Neural crest cell (in vitro differentiated cells): ENCODE results near the gene DHDH. TPM values are rescaled to one million over a fixed set of nuclear protein-coding genes. Genes with fewer than 3 reads are reported as not detected.
"Not testable (repeated sequence)": the region's sequence is repeated elsewhere in the genome, so short reads cannot be mapped to it uniquely, and the experiment has no call there.

Experiments used
- DNase-seq: peaks from one replicate; pipeline ENCODE4 v3.0.0; 2021; ENCODE audit warnings: low read depth, mixed read lengths, low spot score
- H3K27ac Mint-ChIP-seq: one replicate; pipeline ENCODE4 v1.8.0; 2021; ENCODE audit warnings: mild to moderate bottlenecking, mixed read lengths; ENCODE audit not compliant: unreplicated experiment
- H3K27me3 Mint-ChIP-seq: 2 replicates; pipeline ENCODE4 v1.8.0; 2021; ENCODE audit warnings: low read depth, mild to moderate bottlenecking, mixed read lengths
- H3K36me3 Mint-ChIP-seq: 2 replicates; pipeline ENCODE4 v1.8.0; 2021; ENCODE audit warnings: low read depth, mild to moderate bottlenecking, mixed read lengths
- H3K4me1 Mint-ChIP-seq: 2 replicates; pipeline ENCODE4 v1.8.0; 2021; ENCODE audit warnings: mixed read lengths
- H3K4me3 Mint-ChIP-seq: one replicate; pipeline ENCODE4 v1.8.0; 2021; ENCODE audit warnings: mild to moderate bottlenecking, mixed read lengths
- H3K9me3 Mint-ChIP-seq: 2 replicates; pipeline ENCODE4 v1.8.0; 2021; ENCODE audit warnings: mixed read lengths
- total RNA-seq: library from RNA; stranded (reverse); gene quantifications from 2 replicates; pipeline ENCODE4 v1.2.1, GENCODE V29; 2021
- TF ChIP-seq, protein P1 (sequence below): fragments of 200-600 bp; sonication (generic); conservative IDR thresholded peaks from 2 replicates; pipeline ENCODE4 v1.5.0; 2021; ENCODE audit warnings: antibody characterized with exemption, mild to moderate bottlenecking

The DHDH gene
- total RNA-seq, 1 donor from 2014 or later = 0.47 TPM

DNA sequence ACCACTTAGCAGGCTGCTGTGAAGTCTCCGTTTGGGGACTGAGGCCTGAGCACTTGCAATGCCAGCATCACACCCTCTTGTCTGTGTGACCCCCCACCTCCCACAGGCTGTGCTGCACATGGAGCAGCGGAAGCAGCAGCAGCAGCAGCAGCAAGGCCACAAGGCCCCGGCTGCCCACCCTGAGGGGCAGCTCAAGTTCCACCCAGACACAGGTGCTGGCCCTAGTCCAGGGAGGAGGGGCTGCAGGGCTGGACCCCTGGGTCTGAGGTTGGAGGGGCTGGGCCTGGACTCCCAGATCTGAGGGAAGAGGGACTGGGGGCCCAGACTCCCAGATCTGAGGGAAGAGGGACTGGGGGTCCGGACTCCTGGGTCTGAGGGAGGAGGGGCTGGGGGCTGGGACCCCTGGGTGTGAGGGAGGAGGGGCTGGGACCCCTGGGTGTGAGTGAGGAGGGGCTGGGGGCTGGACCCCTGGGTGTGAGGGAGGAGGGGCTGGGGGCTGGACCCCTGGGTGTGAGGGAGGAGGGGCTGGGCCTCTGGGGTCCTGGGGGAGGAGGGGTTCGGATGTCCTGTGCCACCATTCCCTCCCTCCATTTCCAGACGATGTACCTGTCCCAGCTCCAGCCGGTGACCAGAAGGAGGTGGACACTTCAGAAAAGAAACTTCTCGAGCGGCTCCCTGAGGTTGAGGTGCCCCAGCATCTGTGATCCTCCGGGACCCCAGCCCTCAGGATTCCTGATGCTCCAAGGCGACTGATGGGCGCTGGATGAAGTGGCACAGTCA is 11.6 kb upstream of the DHDH start:
- Mint-ChIP-seq H3K4me3 (no peak overlapping the region), H3K27ac (no peak overlapping the region)

DNA sequence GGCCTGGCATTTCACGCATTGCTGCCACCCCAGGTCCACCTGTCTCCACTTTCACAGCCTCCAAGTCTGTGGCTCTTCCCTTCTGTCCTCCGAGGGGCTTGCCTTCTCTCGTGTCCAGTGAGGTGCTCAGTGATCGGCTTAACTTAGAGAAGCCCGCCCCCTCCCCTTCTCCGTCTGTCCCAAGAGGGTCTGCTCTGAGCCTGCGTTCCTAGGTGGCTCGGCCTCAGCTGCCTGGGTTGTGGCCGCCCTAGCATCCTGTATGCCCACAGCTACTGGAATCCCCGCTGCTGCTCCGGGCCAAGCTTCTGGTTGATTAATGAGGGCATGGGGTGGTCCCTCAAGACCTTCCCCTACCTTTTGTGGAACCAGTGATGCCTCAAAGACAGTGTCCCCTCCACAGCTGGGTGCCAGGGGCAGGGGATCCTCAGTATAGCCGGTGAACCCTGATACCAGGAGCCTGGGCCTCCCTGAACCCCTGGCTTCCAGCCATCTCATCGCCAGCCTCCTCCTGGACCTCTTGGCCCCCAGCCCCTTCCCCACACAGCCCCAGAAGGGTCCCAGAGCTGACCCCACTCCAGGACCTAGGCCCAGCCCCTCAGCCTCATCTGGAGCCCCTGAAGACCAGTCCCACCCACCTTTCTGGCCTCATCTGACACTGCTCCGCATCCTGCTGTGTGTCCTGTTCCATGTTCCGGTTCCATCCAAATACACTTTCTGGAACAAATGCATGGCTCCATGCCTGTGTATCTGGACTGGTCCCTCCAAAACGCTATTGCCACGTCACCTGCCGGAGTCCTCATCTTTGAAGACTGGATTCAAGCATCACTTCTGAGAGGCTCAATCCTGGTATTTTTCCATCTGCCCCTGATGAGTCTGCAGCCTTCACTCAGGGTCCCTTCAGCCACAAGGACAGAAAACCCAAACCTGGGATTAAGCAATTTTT is 10.7 kb upstream of the DHDH start:
- no peak overlapping the region for H3K4me3 Mint-ChIP-seq
- DNase-seq = no peak
- H3K36me3 Mint-ChIP-seq = peaks cover 9% of the 10 kb centered on the region
- TF ChIP-seq, protein P1, sequence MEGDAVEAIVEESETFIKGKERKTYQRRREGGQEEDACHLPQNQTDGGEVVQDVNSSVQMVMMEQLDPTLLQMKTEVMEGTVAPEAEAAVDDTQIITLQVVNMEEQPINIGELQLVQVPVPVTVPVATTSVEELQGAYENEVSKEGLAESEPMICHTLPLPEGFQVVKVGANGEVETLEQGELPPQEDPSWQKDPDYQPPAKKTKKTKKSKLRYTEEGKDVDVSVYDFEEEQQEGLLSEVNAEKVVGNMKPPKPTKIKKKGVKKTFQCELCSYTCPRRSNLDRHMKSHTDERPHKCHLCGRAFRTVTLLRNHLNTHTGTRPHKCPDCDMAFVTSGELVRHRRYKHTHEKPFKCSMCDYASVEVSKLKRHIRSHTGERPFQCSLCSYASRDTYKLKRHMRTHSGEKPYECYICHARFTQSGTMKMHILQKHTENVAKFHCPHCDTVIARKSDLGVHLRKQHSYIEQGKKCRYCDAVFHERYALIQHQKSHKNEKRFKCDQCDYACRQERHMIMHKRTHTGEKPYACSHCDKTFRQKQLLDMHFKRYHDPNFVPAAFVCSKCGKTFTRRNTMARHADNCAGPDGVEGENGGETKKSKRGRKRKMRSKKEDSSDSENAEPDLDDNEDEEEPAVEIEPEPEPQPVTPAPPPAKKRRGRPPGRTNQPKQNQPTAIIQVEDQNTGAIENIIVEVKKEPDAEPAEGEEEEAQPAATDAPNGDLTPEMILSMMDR = no peak
- H3K27ac Mint-ChIP-seq = peak overlapping the region; percentile 14
- no peaks in the 10 kb centered on the region for H3K9me3 Mint-ChIP-seq
- H3K27me3 Mint-ChIP-seq = peaks cover 2% of the 10 kb centered on the region
- H3K4me1 Mint-ChIP-seq = no peaks in the 10 kb centered on the region

More for the DNA sequence above, 11.6 kb upstream of the DHDH start:
- DNase-seq = no peak
- Mint-ChIP-seq H3K36me3 (peaks cover 9% of the 10 kb centered on the region), H3K4me1 (no peaks in the 10 kb centered on the region), H3K9me3 (no peaks in the 10 kb centered on the region), H3K27me3 (peaks cover 2% of the 10 kb centered on the region)
- TF ChIP-seq, protein P1 = no peak

DNA sequence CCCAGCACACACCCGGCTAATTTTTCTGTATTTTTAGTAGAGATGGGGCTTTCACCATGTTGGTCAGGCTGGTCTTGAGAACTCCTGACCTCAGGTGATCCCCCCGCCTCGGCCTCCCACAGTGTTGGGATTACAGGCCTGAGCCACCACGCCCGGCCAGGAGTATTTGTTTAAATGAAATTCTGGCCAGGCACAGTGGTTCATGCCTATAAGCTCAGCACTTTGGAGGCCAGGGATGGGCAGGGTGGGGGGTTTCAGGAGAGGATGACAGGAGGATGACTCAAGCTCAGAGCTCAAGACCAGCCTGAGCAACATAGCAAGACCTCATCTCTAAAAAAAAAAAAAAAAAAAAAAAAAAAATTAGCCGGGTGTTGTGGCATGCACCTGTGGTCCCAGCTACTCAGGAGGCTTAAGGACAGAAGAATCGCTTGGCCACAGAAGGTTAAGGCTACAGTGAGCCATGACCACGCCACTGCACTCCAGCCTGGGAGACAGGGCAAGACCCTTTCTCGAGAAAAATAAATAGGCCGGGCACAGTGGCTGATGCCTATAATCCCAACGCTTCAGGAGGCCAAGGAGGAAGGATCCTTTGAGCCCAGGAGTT is 8.2 kb upstream of the DHDH start:
- peaks cover 4% of the 10 kb centered on the region for H3K27me3 Mint-ChIP-seq
- no peak overlapping the region for H3K27ac Mint-ChIP-seq

DNA sequence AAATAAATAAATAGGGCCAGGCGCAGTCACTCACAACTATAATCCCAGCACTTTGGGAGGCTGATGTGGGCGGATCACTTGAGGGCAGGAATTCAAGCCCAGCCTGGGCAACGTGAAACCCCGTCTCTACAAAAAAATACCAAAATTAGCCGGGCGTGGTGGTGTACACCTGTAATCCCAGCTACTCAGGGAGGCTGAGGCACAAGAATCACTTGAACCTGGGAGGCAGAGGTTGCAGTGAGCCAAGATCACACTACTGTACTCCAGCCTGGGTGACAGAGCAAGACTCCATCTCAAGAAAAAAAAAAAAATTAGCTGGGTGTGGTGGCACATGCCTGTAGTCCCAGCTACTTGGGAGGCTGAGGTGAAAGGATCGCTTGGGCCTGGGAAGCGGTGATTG is 7.6 kb upstream of the DHDH start:
- not testable (repeated sequence) for H3K9me3 Mint-ChIP-seq, H3K4me3 Mint-ChIP-seq, DNase-seq, H3K36me3 Mint-ChIP-seq, H3K27me3 Mint-ChIP-seq, H3K4me1 Mint-ChIP-seq, H3K27ac Mint-ChIP-seq

More for the DNA sequence above, 8.2 kb upstream of the DHDH start:
- H3K4me1 Mint-ChIP-seq = no peaks in the 10 kb centered on the region
- no peak for DNase-seq
- TF ChIP-seq, protein P1 = no peak
- H3K4me3 Mint-ChIP-seq = no peak overlapping the region
- peaks cover 2% of the 10 kb centered on the region for H3K36me3 Mint-ChIP-seq
- H3K9me3 Mint-ChIP-seq = no peaks in the 10 kb centered on the region

DNA sequence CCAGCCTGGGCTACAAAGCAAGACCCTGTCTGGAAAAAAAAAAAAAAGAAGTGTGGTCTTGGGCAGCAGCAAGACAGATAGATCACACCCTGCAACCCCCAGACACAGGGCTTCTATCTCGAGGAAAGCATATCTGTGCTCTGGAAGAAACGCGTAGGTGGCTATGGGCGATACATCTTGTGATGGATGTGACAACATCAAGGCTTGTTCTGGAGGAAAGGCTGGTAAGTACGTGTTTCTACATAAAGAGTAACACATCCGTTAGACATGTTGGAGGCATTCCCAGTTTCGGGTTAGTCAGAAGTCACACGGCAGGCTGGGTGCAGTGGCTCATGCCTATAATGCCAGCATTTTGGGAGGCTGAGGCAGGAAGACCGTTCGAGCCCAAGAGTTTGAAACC is 6.6 kb upstream of the DHDH start:
- Mint-ChIP-seq H3K27ac (no peak overlapping the region), H3K27me3 (peaks cover 12% of the 10 kb centered on the region), H3K9me3 (no peaks in the 10 kb centered on the region), H3K4me3 (no peak overlapping the region), H3K36me3 (peaks cover 2% of the 10 kb centered on the region), H3K4me1 (no peaks in the 10 kb centered on the region)
- no peak for DNase-seq
- TF ChIP-seq, protein P1 = no peak

DNA sequence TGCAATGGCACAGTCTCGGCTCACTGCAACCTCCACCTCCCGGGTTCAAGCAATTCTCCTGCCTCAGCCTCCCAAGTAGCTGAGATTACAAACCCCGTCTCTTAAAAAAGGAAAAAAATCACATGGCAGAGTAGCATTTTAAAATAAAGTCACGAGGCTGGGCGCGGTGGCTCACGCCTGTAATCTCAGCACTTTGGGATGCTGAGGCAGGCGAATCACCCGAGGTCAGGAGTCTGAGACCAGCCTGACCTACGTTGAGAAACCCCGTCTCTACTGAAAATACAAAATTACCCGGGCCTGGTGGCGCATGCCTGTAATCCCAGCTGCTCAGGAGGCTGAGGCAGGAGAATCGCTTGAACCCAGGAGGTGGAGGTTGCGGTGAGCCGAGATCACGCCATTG is 5.8 kb upstream of the DHDH start:
- DNase-seq, H3K36me3 Mint-ChIP-seq, H3K9me3 Mint-ChIP-seq, H3K4me1 Mint-ChIP-seq, H3K27ac Mint-ChIP-seq, H3K4me3 Mint-ChIP-seq: not testable (repeated sequence)
- H3K27me3 Mint-ChIP-seq = peaks cover 20% of the 10 kb centered on the region
